GM20000 (cell line): Measurements from ENCODE around the gene SLC6A20.

Source experiments
- DNase-seq: peaks from one replicate; pipeline ENCODE4 v3.0.0; 2012; ENCODE audit warnings: low spot score
- TF ChIP-seq, protein P1 (sequence below): IDR thresholded peaks from 2 replicates; pipeline ENCODE4 v1.5.1; 2012; ENCODE audit warnings: mild to moderate bottlenecking, control low read depth; ENCODE audit errors: extremely low read depth, missing control alignments

The SLC6A20 gene

DNA sequence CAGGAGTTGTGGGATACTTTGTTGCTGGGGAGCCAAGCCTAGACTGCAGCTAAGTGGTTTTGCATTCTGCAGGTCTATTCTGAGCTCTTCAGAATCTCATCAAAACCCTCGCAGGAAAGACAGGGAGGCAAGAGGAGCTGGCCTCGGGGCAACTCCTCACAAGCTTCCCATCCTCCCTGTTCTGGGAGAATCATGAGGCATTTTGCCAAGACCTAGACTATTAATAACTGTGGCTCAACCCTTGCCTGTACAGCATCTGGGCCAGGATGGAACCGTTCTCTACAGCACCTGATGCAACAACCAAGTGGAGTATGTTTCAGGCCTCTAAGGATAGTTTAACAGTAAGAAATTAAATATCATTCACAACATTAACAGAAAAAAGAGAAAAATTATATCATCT, 20.2 kb upstream of the SLC6A20 start:
- TF ChIP-seq, protein P1, sequence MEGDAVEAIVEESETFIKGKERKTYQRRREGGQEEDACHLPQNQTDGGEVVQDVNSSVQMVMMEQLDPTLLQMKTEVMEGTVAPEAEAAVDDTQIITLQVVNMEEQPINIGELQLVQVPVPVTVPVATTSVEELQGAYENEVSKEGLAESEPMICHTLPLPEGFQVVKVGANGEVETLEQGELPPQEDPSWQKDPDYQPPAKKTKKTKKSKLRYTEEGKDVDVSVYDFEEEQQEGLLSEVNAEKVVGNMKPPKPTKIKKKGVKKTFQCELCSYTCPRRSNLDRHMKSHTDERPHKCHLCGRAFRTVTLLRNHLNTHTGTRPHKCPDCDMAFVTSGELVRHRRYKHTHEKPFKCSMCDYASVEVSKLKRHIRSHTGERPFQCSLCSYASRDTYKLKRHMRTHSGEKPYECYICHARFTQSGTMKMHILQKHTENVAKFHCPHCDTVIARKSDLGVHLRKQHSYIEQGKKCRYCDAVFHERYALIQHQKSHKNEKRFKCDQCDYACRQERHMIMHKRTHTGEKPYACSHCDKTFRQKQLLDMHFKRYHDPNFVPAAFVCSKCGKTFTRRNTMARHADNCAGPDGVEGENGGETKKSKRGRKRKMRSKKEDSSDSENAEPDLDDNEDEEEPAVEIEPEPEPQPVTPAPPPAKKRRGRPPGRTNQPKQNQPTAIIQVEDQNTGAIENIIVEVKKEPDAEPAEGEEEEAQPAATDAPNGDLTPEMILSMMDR: no peak
- no peak for DNase-seq

DNA sequence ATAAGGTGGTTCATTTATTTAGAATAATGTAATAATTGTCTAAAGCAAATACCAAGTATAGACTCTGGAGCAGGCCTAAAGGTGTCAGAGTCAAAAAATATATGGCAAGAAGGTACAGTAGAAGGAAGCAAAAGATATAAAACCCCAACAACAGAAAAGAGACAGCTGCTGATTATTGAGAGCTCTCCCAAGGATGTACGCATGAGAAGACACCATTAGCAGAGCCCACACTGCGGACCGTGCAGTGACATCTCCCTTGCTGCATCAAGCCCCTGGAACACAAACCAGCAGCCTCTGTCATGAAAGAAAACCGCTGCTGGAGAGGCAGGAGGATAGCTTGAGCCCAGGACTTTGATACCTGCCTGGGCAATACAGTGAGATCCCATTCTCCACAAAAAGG, 18.0 kb upstream of the SLC6A20 start:
- DNase-seq: no peak
- TF ChIP-seq, protein P1: no peak

DNA sequence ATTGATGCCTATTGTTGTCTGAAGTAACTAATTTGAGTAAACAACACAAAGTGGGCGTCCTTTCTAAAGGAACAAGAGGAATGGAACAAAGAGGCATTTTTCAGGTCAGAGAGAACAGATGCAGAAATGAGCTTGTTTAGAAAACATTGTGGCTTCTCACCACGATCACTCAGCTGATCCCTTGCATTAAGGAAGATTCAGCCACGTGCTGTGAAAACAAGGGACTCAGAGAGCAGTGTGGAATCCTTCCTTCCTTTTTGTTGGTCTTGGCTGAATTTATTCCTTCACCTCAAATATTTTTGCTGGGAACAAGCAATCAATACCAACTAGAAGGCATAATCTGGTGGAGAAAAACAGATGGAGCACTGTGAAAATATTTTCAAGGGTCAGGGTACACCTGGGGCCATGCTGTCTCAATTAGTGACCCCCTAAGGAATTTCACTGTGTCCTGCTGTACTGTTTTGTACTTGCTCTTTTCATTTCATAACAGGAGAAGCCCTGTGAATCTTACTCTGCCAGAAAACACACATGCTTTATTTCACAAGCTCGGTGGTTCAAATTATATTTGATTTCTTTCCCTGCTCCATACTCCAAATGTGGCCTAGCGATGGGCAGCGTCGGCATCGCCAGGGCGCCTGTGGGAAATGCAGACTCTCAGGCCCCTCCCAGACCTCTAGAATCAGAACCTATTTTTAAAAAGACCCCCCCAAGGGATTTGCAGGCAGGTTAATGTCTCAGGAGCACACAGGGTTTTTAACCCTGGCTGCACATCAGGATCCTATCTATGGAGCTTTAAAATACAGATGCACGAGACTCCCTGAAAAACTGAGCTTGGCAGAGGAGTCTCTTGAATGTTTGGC, 11.6 kb upstream of the SLC6A20 start:
- no peak for DNase-seq
- TF ChIP-seq, protein P1: no peak

DNA sequence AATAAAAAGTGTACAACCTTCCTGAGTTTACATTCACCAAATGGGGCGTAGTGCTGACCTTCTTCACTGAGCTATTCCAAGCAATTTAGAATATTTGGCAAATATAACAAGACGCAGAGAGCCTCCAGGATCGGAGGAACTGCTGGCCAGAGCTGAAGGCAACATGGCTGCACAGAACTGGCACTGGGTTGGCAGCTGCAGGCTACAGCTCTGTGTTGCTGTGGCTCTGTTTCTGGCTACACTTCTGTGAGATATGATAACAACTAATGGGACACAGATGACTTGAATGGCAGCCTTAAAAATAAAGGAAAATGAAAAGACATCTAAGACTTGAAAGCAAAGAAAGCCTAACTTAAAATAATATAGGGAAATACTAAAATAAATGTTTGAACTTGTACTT, 10.8 kb upstream of the SLC6A20 start:
- DNase-seq: no peak
- TF ChIP-seq, protein P1: no peak

DNA sequence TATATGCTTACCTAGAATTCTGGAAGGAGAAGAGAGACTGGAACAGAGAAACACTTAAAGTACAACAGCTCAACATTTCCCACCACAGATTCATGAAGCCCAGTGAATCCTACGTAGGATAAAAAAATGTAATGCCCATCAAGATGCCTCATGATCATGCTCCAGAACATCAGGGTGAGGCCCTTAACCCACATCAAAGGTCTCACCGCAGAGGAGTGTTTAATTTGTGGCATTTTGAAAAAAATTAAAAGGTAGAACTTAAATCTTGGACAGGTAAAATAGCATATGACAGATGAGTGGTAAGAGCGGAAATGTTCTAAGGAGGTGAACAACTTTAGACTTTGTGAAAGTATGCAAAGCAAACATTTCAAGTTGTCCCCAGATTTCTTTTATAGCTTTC, 9.7 kb upstream of the SLC6A20 start:
- DNase-seq: no peak
- TF ChIP-seq, protein P1: no peak

DNA sequence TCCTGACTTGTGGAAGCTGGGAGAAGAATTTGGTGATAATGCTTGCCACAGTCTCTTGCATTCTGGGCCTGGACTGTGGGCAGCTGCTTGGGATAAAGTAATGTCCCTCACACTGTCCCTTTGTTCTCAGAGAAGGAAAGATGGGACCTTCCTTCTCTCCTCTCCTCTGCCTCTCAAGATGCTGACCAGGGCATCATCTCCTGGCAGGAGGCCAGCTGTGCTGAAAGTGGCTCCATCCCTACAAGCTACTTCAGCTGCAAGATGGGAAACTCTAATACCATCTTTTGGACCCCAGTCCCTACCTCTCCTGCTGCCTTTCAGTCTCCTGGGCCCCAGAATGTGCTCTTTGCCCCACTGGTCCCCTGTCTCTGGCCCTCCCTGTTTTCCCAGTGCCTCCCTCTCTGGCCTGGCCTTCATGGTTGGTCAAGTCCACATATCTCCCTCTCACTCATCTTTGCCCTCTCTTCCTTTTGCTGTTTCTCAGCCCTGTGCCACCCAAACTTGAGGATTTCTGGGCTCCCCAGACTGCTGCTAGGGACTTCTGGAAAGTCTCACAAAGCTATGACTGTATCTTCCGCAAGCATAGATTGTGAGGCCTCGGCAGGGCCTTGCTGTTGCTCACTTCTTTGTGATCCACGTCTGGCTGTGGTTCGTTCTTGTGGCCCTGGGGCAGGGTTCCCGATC, 7.1 kb upstream of the SLC6A20 start:
- TF ChIP-seq, protein P1: no peak
- DNase-seq: no peak

DNA sequence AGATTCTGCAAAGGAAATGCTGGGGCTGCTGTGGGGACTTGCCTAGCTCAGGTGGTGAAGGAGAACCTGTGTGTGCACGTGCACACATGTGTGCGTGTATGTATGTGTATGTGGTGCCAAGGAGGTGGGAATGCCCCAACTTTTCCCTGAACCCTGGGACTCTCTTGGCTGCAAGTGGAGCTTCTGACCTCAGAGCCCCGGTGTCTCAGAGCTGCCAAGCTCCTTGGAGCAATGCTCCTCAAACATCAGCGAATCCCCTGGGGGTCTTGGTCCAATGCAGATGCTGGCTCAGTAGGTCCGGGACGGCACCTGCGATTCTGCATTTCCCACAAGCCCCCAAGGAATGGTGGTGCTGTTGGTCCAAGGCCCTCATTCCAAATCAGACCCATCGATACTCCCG, 5.8 kb upstream of the SLC6A20 start:
- no peak for DNase-seq
- TF ChIP-seq, protein P1: no peak
